ENCODE results near the gene LRCH4. TPM values are rescaled to one million over a fixed set of nuclear protein-coding genes. Genes with fewer than 3 reads are reported as not detected.
"Not testable (repeated sequence)": the region's sequence is repeated elsewhere in the genome, so short reads cannot be mapped to it uniquely, and the experiment has no call there.

Gene LRCH4
- total and polyA plus RNA-seq, 4 experiments from 2014 or later: 119 to 412 (median 280) TPM

DNA sequence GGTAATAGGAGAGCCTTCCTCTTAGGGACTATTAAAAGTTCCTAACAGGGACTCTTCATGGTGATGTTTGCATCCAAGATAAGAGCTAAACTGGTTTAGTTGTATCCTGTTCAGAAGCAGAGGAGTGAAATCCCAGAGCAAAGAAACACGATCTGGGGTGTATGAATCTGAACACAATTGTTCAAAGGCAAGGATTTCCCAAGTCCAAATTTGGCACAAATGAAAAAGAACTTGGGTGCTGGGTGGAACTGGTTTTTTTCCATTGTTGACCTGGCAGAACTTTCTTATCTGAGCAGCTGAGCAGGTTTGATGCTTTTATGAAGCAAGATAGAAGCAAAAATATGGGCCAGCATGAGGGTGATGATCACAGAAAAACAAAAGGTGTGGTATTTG, 41.0 kb downstream of the LRCH4 start:
- Mint-ChIP-seq H3K4me1 (peaks cover 76 to 99% (median 88%) of the 10 kb centered on the region in 4 donors), H3K27me3 (no peaks in the 10 kb centered on the region), H3K27ac (peak overlapping the region; percentile 61 to 98 (median 91)), H3K9me3 (no peaks in the 10 kb centered on the region), H3K36me3 (peaks cover 6 to 21% of the 10 kb centered on the region in 2 donors), H3K4me3 (peak overlapping the region; percentile 69 to 97 (median 88))
- Histone ChIP-seq H3K4me1 (ENCODE audit: insufficient read depth, low read length) (peaks cover 97% of the 10 kb centered on the region), H3K27ac (ENCODE audit: low read depth, low read length) (peak overlapping the region; percentile 66), H3K4me3 (ENCODE audit: low read length in 2 of 2) (peak overlapping the region in 1 of 2 donors; percentile 25), H3K9me3 (ENCODE audit: control insufficient read depth in 1 of 2, low read length in 2 of 2) (no peaks in the 10 kb centered on the region), H3K27me3 (ENCODE audit: insufficient read depth, low read length) (no peaks in the 10 kb centered on the region), H3K36me3 (ENCODE audit: insufficient read depth, low read length) (peaks cover 6% of the 10 kb centered on the region)
- intact Hi-C loops (cut with micrococcal nuclease): no loop called here
- POLR2A ChIA-PET (ENCODE audit: partially characterized antibody): interaction anchor here (0.7 to 11.5 kb wide), 17 partner anchors 8 to 128 kb away, joined by 3 to 121 read pairs (median 10); partner anchors contain the start of genes FBXO24, GNB2, LRCH4 and MEPCE
- CTCF ChIA-PET (ENCODE audit: partially characterized antibody): interaction anchor here (0.9 to 13.6 kb wide), 7 partner anchors 16 to 160 kb away, joined by 3 to 254 read pairs (median 5); partner anchors contain the start of gene TSC22D4
- DNase-seq: no peak

DNA sequence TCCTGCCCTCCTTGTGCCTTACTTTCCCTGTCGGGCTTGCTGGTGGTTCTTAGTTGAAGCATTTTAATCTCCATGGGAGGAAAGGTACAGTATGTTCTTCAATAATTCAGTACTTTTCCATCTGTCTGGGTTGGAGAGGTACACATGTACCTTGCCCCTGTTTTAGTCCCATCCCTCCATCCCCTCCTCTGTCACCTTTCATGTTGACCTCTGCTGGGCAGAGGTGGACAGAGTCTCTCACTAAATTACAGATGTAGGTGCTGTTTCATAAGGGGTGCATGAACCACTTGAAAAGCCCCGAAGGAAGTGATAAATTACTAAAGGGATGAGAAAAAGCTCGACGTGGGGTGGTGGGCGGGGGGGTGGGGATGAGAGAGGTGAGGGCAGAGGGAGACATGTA, 41.5 kb downstream of the LRCH4 start:
- H3K4me1 ChIP-seq (ENCODE audit: insufficient read depth, low read length): peaks cover 92% of the 10 kb centered on the region
- Mint-ChIP-seq H3K4me1 (peaks cover 74 to 93% (median 83%) of the 10 kb centered on the region in 4 donors), H3K27me3 (no peaks in the 10 kb centered on the region), H3K4me3 (peak overlapping the region; percentile 68 to 97 (median 88)), H3K36me3 (peaks cover 6 to 18% of the 10 kb centered on the region in 2 donors), H3K9me3 (no peaks in the 10 kb centered on the region), H3K27ac (peak overlapping the region; percentile 61 to 98 (median 91))
- no peak for DNase-seq
- intact Hi-C loops (cut with micrococcal nuclease): no loop called here
- peak overlapping the region; percentile 66 for H3K27ac ChIP-seq (ENCODE audit: low read depth, low read length)
- POLR2A ChIA-PET (ENCODE audit: partially characterized antibody): interaction anchor here (1.1 to 11.5 kb wide), 14 partner anchors 9 to 129 kb away, joined by 3 to 121 read pairs (median 15); partner anchors contain the start of genes FBXO24, GNB2, LRCH4 and MEPCE
- no peaks in the 10 kb centered on the region for H3K27me3 ChIP-seq (ENCODE audit: insufficient read depth, low read length)
- no peaks in the 10 kb centered on the region for H3K9me3 ChIP-seq (ENCODE audit: control insufficient read depth in 1 of 2, low read length in 2 of 2)
- CTCF ChIA-PET (ENCODE audit: partially characterized antibody): interaction anchor here (1.0 to 13.6 kb wide), 5 partner anchors 16 to 75 kb away, joined by 3 to 254 read pairs (median 6); partner anchors contain the start of gene TSC22D4
- peak overlapping the region in 1 of 2 donors; percentile 44 for H3K4me3 ChIP-seq (ENCODE audit: low read length in 2 of 2)
- H3K36me3 ChIP-seq (ENCODE audit: insufficient read depth, low read length): peaks cover 6% of the 10 kb centered on the region

DNA sequence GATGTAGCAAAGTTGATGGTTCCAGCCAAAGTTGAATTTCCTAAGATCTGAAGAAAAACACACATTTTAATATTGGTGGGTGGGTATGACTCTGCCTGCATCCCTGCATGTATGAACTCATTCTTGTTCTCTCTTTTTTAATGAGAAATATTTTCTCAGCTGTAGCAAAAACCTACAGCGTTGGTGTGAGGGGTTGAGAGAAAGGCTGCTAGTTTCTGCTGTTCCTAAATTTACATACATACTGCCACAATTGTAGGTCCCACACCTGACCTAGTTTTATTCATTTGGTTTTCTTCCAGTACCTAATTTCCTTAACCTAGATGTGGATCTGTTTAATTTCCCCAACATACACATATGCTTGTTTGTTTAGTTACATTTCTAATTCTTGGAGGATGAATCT, 42.3 kb downstream of the LRCH4 start:
- intact Hi-C loops (cut with micrococcal nuclease): no loop called here
- Mint-ChIP-seq H3K27ac (peak overlapping the region; percentile 61 to 98 (median 91)), H3K27me3 (no peaks in the 10 kb centered on the region), H3K9me3 (no peaks in the 10 kb centered on the region), H3K4me3 (peak overlapping the region; percentile 68 to 97 (median 88)), H3K4me1 (peaks cover 72 to 92% (median 80%) of the 10 kb centered on the region in 4 donors), H3K36me3 (peaks cover under 1 to 17% of the 10 kb centered on the region in 2 donors)
- Histone ChIP-seq H3K4me3 (ENCODE audit: low read length in 2 of 2) (peak overlapping the region; percentile 12 to 44), H3K27ac (ENCODE audit: low read depth, low read length) (peak overlapping the region; percentile 66), H3K4me1 (ENCODE audit: insufficient read depth, low read length) (peaks cover 84% of the 10 kb centered on the region), H3K27me3 (ENCODE audit: insufficient read depth, low read length) (no peaks in the 10 kb centered on the region), H3K36me3 (ENCODE audit: insufficient read depth, low read length) (no peaks in the 10 kb centered on the region), H3K9me3 (ENCODE audit: control insufficient read depth in 1 of 2, low read length in 2 of 2) (no peaks in the 10 kb centered on the region)
- no peak for DNase-seq
- ChIA-PET CTCF (ENCODE audit: partially characterized antibody) (interaction anchor here (1.3 to 13.6 kb wide), 8 partner anchors 17 to 162 kb away, joined by 4 to 254 read pairs (median 6); partner anchors contain the start of genes POP7 and TSC22D4), POLR2A (ENCODE audit: partially characterized antibody) (interaction anchor here (0.6 to 11.5 kb wide), 11 partner anchors 10 to 114 kb away, joined by 4 to 121 read pairs (median 17); partner anchors contain the start of genes FBXO24, LRCH4, MEPCE and TSC22D4)

DNA sequence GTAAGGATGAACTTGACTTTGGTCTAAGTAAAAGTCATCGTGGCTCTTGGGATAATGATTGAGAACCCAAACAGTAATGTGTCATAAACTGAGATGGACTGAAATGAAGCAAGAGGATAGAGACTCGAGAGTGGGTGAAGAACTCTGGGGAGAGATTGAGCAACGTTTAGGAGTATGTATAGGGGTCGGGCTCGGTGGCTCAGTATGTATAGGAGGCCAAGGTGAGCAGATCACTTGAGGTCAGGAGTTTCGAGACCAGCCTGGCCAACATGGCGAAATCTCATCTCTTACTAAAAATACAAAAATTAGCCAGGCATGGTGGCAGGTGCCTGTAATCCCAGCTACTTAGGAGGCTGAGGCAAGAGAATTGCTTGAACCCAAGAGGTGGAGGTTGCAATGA, 44.6 kb downstream of the LRCH4 start:
- H3K36me3 Mint-ChIP-seq; H3K36me3 ChIP-seq (ENCODE audit: insufficient read depth, low read length); H3K27me3 Mint-ChIP-seq; H3K9me3 ChIP-seq (ENCODE audit: control insufficient read depth in 1 of 2, low read length in 2 of 2); DNase-seq; H3K27me3 ChIP-seq (ENCODE audit: insufficient read depth, low read length); H3K9me3 Mint-ChIP-seq; intact Hi-C loops (cut with micrococcal nuclease): not testable (repeated sequence)
- Histone ChIP-seq H3K4me3 (ENCODE audit: low read length in 2 of 2) (peak overlapping the region; percentile 23 to 49), H3K27ac (ENCODE audit: low read depth, low read length) (peak overlapping the region; percentile 39), H3K4me1 (ENCODE audit: insufficient read depth, low read length) (peaks cover 66% of the 10 kb centered on the region)
- Mint-ChIP-seq H3K27ac (peak overlapping the region; percentile 52 to 94 (median 87)), H3K4me3 (peak overlapping the region; percentile 64 to 99 (median 96)), H3K4me1 (peaks cover 57 to 74% (median 64%) of the 10 kb centered on the region in 4 donors)
- ChIA-PET CTCF (ENCODE audit: partially characterized antibody) (interaction anchor here (1.1 to 13.6 kb wide), 11 partner anchors 7 to 152 kb away, joined by 3 to 254 read pairs (median 7); no protein-coding TSS in a partner anchor), POLR2A (ENCODE audit: partially characterized antibody) (interaction anchor here (1.0 to 11.5 kb wide), 9 partner anchors 7 to 133 kb away, joined by 3 to 121 read pairs (median 19); partner anchors contain the start of genes FBXO24, LRCH4 and TSC22D4)

DNA sequence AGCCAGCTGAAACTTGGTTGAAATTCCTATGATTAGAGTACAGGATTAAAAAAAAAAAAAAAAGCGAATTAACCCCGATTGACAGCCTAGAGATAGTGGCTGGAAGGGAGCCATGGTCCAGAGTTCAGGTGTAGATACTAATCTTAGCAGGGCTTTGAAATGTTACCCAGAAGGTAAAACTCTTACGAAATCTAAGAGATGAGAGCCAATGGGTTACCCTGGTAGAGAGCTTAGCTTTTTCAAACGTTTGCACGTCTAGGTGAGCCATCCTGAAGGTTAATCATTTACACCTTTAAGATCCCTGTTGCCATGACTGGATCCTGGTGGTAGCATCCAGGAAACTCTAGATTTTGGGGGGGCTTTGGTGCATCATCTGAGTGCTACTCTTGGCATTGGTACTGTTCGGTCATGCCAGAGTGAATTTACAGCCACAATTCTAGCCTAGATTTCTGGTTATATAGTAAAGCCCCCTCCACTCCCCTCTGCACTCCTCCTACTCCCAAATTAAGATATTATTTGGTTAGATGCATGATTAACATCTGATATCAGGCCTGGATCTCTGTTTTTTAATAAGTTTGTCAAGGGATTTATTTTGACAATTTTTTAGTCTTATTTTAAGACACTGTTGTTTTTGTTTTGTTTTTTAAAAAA, 45.7 kb downstream of the LRCH4 start:
- Histone ChIP-seq H3K4me1 (ENCODE audit: insufficient read depth, low read length) (peaks cover 55% of the 10 kb centered on the region), H3K27me3 (ENCODE audit: insufficient read depth, low read length) (no peaks in the 10 kb centered on the region), H3K4me3 (ENCODE audit: low read length in 2 of 2) (peak overlapping the region; percentile 33 to 79), H3K9me3 (ENCODE audit: control insufficient read depth in 1 of 2, low read length in 2 of 2) (no peaks in the 10 kb centered on the region), H3K27ac (ENCODE audit: low read depth, low read length) (peak overlapping the region; percentile 49), H3K36me3 (ENCODE audit: insufficient read depth, low read length) (no peaks in the 10 kb centered on the region)
- peak overlapping the region; percentile 64 to 99 (median 96) for H3K4me3 Mint-ChIP-seq
- no peaks in the 10 kb centered on the region for H3K27me3 Mint-ChIP-seq
- H3K9me3 Mint-ChIP-seq: no peaks in the 10 kb centered on the region
- peaks cover 0 to 4% of the 10 kb centered on the region in 2 donors for H3K36me3 Mint-ChIP-seq
- ChIA-PET POLR2A (ENCODE audit: partially characterized antibody) (interaction anchor here (0.9 to 11.5 kb wide), 9 partner anchors 8 to 111 kb away, joined by 3 to 121 read pairs (median 7); partner anchors contain the start of genes FBXO24, LRCH4, MEPCE and TSC22D4), CTCF (ENCODE audit: partially characterized antibody) (interaction anchor here (0.6 to 13.6 kb wide), 7 partner anchors 8 to 165 kb away, joined by 3 to 254 read pairs (median 3); partner anchors contain the start of gene POP7)
- DNase-seq: no peak
- peaks cover 47 to 63% (median 53%) of the 10 kb centered on the region in 4 donors for H3K4me1 Mint-ChIP-seq
- intact Hi-C loops (cut with micrococcal nuclease): no loop called here
- peak overlapping the region; percentile 80 to 94 (median 90) for H3K27ac Mint-ChIP-seq

DNA sequence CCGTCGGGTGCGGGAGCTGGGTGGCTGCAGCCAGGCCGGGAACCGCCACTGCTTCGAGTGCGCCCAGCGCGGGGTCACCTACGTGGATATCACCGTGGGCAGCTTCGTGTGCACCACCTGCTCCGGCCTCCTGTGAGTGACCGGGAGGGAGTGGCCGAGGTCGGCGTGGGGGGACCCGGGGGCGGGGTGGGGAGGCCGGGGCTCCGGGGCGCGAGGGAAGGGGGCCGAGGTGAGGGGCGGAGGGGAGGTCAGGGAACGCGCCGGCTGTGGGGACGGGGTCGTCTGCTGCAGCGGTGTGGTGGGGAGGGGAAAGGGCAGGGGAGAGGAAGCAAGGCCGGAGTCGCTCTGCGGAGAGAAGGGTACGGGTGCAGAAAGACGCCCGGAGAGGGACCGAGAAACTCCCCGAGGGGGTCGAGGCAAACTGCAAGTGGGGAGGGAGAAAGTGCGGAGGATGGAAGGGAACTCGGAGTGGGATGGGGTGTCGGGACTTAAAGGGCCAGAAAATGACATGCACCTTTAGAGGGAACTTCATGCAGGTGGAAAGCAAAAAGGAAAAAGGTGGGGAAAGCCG, 46.4 kb downstream of the LRCH4 start:
- peak overlapping the region; percentile 33 to 79 for H3K4me3 ChIP-seq (ENCODE audit: low read length in 2 of 2)
- H3K27ac ChIP-seq (ENCODE audit: low read depth, low read length): peak overlapping the region; percentile 49
- peaks cover 49% of the 10 kb centered on the region for H3K4me1 ChIP-seq (ENCODE audit: insufficient read depth, low read length)
- H3K9me3 ChIP-seq (ENCODE audit: control insufficient read depth in 1 of 2, low read length in 2 of 2): no peaks in the 10 kb centered on the region
- Mint-ChIP-seq H3K27ac (peak overlapping the region; percentile 80 to 94 (median 90)), H3K4me1 (peaks cover 40 to 56% (median 48%) of the 10 kb centered on the region in 4 donors), H3K9me3 (no peaks in the 10 kb centered on the region), H3K36me3 (peaks cover 0 to 4% of the 10 kb centered on the region in 2 donors), H3K27me3 (no peaks in the 10 kb centered on the region), H3K4me3 (peak overlapping the region; percentile 88 to 99 (median 97))
- H3K27me3 ChIP-seq (ENCODE audit: insufficient read depth, low read length): no peaks in the 10 kb centered on the region
- POLR2A ChIA-PET (ENCODE audit: partially characterized antibody): interaction anchor here (0.7 to 11.5 kb wide), 24 partner anchors 9 to 335 kb away, joined by 3 to 121 read pairs (median 4); partner anchors contain the start of genes FBXO24, LRCH4, MEPCE and MOSPD3
- DNase-seq: no peak
- CTCF ChIA-PET (ENCODE audit: partially characterized antibody): interaction anchor here (0.6 to 13.6 kb wide), 9 partner anchors 9 to 166 kb away, joined by 3 to 254 read pairs (median 3); partner anchors contain the start of gene POP7
- intact Hi-C loops (cut with micrococcal nuclease): loop anchor here (1.0 kb wide), 6 partner anchors 8 to 110 kb away; partner anchors contain the start of genes FBXO24, LRCH4, MEPCE and NYAP1
- no peaks in the 10 kb centered on the region for H3K36me3 ChIP-seq (ENCODE audit: insufficient read depth, low read length)
